Stimulated activated CD8-positive, alpha-beta memory T cell treated with anti-CD3 and anti-CD28 coated beads, Interleukin-4, amount 100 ng/mL, for 24 hours (primary cell): Measurements from ENCODE around the gene ULK3.
"Not testable (repeated sequence)": the region's sequence is repeated elsewhere in the genome, so short reads cannot be mapped to it uniquely, and the experiment has no call there.

ENCODE experiments used
- DNase-seq: peaks from one replicate; pipeline ENCODE4 v3.0.0-alpha.2; 2020; ENCODE audit warnings: low read depth

Gene ULK3

GRCh38 chr15:74842581-74843444 lies at the start of gene ULK3:
Gene ULK3, minus strand, starts transcription at chr15:74843156. Its CDS starts 51 bp downstream, at chr15:74843105.
- peak; percentile 85 for DNase-seq

GRCh38 chr15:74892313-74892712 lies 49.4 kb upstream of the ULK3 start:
- no peak for DNase-seq

GRCh38 chr15:74891469-74891868 lies 48.5 kb upstream of the ULK3 start:
- no peak for DNase-seq

- no peak for DNase-seq
Observed at GRCh38 chr15:74890665-74890960, 47.7 kb upstream of the ULK3 start.

- peak; percentile 80 for DNase-seq
Observed at GRCh38 chr15:74889883-74890664, 47.1 kb upstream of the ULK3 start, which contains the start of gene MPI. Gene MPI, plus strand, starts transcription at chr15:74890042. Its CDS starts 32 bp downstream, at chr15:74890074.

- DNase-seq, result no peak
Observed at GRCh38 chr15:74889390-74889882, 46.5 kb upstream of the ULK3 start.

GRCh38 chr15:74888716-74889115 lies 45.8 kb upstream of the ULK3 start:
- DNase-seq, result no peak

- DNase-seq, result not testable (repeated sequence)
Observed at GRCh38 chr15:74887537-74888193, 44.7 kb upstream of the ULK3 start.

- no peak for DNase-seq
Observed at GRCh38 chr15:74885461-74885860, 42.5 kb upstream of the ULK3 start.

GRCh38 chr15:74884428-74885223 lies 41.7 kb upstream of the ULK3 start:
- no peak for DNase-seq

GRCh38 chr15:74882528-74882927 lies 39.6 kb upstream of the ULK3 start:
- no peak for DNase-seq

- no peak for DNase-seq
Observed at GRCh38 chr15:74878273-74878672, 35.3 kb upstream of the ULK3 start.

- no peak for DNase-seq
Observed at GRCh38 chr15:74873756-74874424, 30.9 kb upstream of the ULK3 start.

GRCh38 chr15:74873036-74873755 lies 30.2 kb upstream of the ULK3 start, which contains the start of gene SCAMP2:
Gene SCAMP2, minus strand, starts transcription at chr15:74873365. Its CDS starts 110 bp downstream, at chr15:74873255.
- DNase-seq, result peak; percentile 81

- DNase-seq, result no peak
Observed at GRCh38 chr15:74872702-74873035, 29.7 kb upstream of the ULK3 start.

GRCh38 chr15:74870436-74871215 lies 27.7 kb upstream of the ULK3 start:
- no peak for DNase-seq

GRCh38 chr15:74869726-74870407 lies 26.9 kb upstream of the ULK3 start:
- DNase-seq, result no peak

GRCh38 chr15:74869372-74869725 lies 26.4 kb upstream of the ULK3 start:
- DNase-seq, result no peak

GRCh38 chr15:74868059-74868458 lies 25.1 kb upstream of the ULK3 start:
- no peak for DNase-seq
